ENCODE measurements around the gene SIRT3. TPM values are rescaled to one million over a fixed set of nuclear protein-coding genes. Genes with fewer than 3 reads are reported as not detected.
"Not testable (repeated sequence)": the region's sequence is repeated elsewhere in the genome, so short reads cannot be mapped to it uniquely, and the experiment has no call there.

SIRT3 gene
- total RNA-seq, 2 donors from 2014 or later, result 17.1 to 17.5 TPM

DNA sequence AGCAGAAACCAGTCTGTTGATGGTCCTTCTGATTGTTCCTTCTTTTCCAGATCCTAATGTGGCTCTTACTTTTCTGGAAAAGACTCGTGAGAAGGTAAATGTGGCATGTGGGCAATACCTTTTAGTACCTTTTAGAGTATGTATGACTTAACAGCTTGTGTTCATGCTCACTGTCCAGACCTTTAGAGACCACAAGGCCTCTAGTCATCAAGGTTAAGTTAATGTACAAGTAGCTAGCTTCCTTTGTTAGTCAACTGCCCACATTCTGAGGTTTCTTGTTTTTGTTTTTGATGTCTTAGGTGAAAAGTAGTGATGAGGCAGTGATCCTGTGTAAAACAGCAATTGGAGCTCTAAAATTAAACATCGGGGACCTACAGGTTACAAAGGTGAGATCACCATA is 8.2 kb upstream of the SIRT3 start:
- H3K36me3 Mint-ChIP-seq (ENCODE audit: low read depth), result peaks cover 20% of the 10 kb centered on the region
- H3K27me3 Mint-ChIP-seq, result no peaks in the 10 kb centered on the region

DNA sequence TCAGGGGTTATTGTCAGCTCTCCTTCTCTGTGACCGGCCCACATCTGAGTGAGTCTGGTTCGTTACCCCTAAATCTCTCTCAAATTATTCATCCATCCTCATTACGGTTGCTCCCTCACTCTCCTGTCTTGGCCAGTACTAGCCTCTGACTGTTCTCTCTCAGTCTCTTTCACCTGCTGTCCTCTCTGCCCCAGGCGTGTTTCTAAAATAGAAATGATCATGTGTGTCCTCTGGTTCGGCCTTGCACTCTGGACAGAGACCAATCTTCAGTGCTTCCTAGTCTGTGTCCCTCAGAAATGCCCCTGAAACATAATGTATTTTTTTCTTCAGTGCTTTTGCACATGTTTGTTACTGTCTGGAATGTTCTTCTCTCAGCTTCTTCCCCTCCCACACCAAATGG is 5.5 kb upstream of the SIRT3 start:
- ATAC-seq (no peak), DNase-seq (no peak)
- H3K9me3 ChIP-seq (ENCODE audit: control insufficient read depth, low read length, poor library complexity, severe bottlenecking), result no peaks in the 10 kb centered on the region
- Mint-ChIP-seq H3K36me3 (ENCODE audit: low read depth) (peaks cover 15% of the 10 kb centered on the region), H3K4me1 (peaks cover 35% of the 10 kb centered on the region), H3K27me3 (no peaks in the 10 kb centered on the region), H3K4me3 (no peak overlapping the region), H3K27ac (peak overlapping the region; percentile 85)

More for the DNA sequence above, 8.2 kb upstream of the SIRT3 start:
- DNase-seq (no peak), ATAC-seq (no peak)
- H3K27ac Mint-ChIP-seq, result no peak overlapping the region
- no peaks in the 10 kb centered on the region for H3K9me3 ChIP-seq (ENCODE audit: control insufficient read depth, low read length, poor library complexity, severe bottlenecking)
- no peak overlapping the region for H3K4me3 Mint-ChIP-seq
- peaks cover 28% of the 10 kb centered on the region for H3K4me1 Mint-ChIP-seq

GRCh38 chr11:240315-240714 is 4.2 kb upstream of the SIRT3 start:
- no peak for DNase-seq
- no peaks in the 10 kb centered on the region for H3K9me3 ChIP-seq (ENCODE audit: control insufficient read depth, low read length, poor library complexity, severe bottlenecking)
- H3K4me1 Mint-ChIP-seq, result peaks cover 40% of the 10 kb centered on the region
- ATAC-seq, result no peak
- H3K27me3 Mint-ChIP-seq, result no peaks in the 10 kb centered on the region
- H3K27ac Mint-ChIP-seq, result no peak overlapping the region
- H3K4me3 Mint-ChIP-seq, result no peak overlapping the region
- peaks cover 13% of the 10 kb centered on the region for H3K36me3 Mint-ChIP-seq (ENCODE audit: low read depth)

- not testable (repeated sequence) for H3K9me3 ChIP-seq (ENCODE audit: control insufficient read depth, low read length, poor library complexity, severe bottlenecking); H3K27me3 Mint-ChIP-seq; ATAC-seq; H3K4me3 Mint-ChIP-seq; DNase-seq
- Mint-ChIP-seq H3K36me3 (ENCODE audit: low read depth) (peaks cover 11% of the 10 kb centered on the region), H3K27ac (peak overlapping the region; percentile 98), H3K4me1 (peaks cover 40% of the 10 kb centered on the region)
These were observed 2.2 kb upstream of the SIRT3 start for GRCh38 chr11:238346-238745.

- peak; percentile 82 to 83 (median 83) for DNase-seq
- Mint-ChIP-seq H3K27me3 (no peaks in the 10 kb centered on the region), H3K27ac (peak within 1 kb of the TSS; percentile 98), H3K36me3 (ENCODE audit: low read depth) (peaks cover 5% of the 10 kb centered on the region), H3K4me1 (peaks cover 36% of the 10 kb centered on the region), H3K4me3 (peak within 1 kb of the TSS; percentile 96)
- no peaks in the 10 kb centered on the region for H3K9me3 ChIP-seq (ENCODE audit: control insufficient read depth, low read length, poor library complexity, severe bottlenecking)
- peak; percentile 86 for ATAC-seq
These were observed 929 bp upstream of the SIRT3 start, which contains the start of gene PSMD13 for GRCh38 chr11:236774-237767. Gene PSMD13, plus strand, starts transcription at chr11:236976. Its CDS starts 74 bp downstream, at chr11:237050.

- Mint-ChIP-seq H3K27me3 (no peaks in the 10 kb centered on the region), H3K4me3 (peak overlapping the region; percentile 96), H3K4me1 (peaks cover 25% of the 10 kb centered on the region), H3K27ac (peak overlapping the region; percentile 45), H3K36me3 (ENCODE audit: low read depth) (no peaks in the 10 kb centered on the region)
- ATAC-seq (peak; percentile 36), DNase-seq (no peak)
- no peaks in the 10 kb centered on the region for H3K9me3 ChIP-seq (ENCODE audit: control insufficient read depth, low read length, poor library complexity, severe bottlenecking)
These were observed 539 bp downstream of the SIRT3 start for GRCh38 chr11:235609-235996.

DNA sequence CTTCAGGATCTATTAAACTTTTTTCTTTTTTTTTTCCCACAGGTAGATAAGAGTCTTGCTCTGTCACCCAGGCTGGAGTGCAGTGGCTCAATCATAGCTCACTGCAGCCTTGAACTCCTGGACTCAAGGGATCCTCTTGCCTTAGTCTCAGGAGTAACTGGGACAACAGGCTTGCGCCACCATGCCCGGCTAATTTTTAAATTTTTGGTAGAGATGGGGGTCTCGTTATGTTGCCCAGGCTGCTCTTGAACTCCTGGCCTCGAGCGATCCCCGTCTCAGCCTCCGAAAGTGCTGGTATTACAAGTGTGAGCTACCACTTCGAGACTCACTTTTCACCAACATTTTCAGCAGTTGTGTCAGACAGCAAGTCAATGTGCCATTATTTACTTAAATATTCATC is 962 bp downstream of the SIRT3 start:
- DNase-seq, result no peak
- no peaks in the 10 kb centered on the region for H3K36me3 Mint-ChIP-seq (ENCODE audit: low read depth)
- H3K27ac Mint-ChIP-seq, result peak overlapping the region; percentile 45
- no peak for ATAC-seq
- H3K27me3 Mint-ChIP-seq, result no peaks in the 10 kb centered on the region
- no peaks in the 10 kb centered on the region for H3K9me3 ChIP-seq (ENCODE audit: control insufficient read depth, low read length, poor library complexity, severe bottlenecking)
- H3K4me1 Mint-ChIP-seq, result peaks cover 23% of the 10 kb centered on the region
- H3K4me3 Mint-ChIP-seq, result peak overlapping the region; percentile 96

DNA sequence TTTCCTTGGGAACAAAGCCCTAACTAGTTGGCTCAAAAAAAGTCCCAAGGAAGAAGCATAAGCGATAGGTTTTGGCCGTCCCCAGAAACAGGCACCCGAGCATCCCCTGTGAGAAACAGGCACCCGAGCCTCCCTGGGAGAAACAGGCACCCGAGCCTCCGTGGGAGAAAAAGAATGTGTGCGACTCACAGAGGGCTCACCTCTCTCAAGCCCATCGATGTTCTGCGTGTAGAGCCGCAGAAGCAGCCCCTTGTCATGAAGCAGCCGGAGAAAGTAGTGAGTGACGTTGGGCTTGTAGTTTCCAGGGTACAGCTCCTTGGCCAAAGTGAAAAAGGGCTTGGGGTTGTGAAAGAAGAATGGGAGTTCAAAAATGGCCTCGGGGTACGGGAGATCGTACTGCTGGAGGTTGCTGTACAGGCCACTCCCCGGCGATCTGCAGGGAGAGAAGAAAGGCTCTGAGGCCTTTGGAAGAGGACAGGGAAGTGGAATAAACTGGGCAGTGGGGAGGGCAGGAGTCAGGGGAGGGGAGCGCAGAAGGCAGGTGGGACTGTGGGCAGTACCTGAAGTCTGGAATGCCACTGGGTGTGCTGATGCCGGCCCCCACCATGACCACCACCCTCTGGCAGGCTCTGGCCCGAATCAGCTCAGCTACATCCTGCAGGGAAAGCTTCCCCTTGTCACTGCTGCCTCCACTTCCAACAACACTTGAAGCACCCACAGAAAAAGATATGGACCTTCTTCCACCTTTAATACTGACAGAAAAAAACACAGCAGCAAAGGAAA is 3.2 kb downstream of the SIRT3 start:
- Mint-ChIP-seq H3K27ac (peak overlapping the region; percentile 21), H3K27me3 (no peaks in the 10 kb centered on the region), H3K4me3 (no peak overlapping the region), H3K36me3 (ENCODE audit: low read depth) (peaks cover 2% of the 10 kb centered on the region), H3K4me1 (peaks cover 18% of the 10 kb centered on the region)
- DNase-seq (no peak), ATAC-seq (no peak)
- no peaks in the 10 kb centered on the region for H3K9me3 ChIP-seq (ENCODE audit: control insufficient read depth, low read length, poor library complexity, severe bottlenecking)

GRCh38 chr11:230431-230830 is 5.7 kb downstream of the SIRT3 start:
- Mint-ChIP-seq H3K27me3 (no peaks in the 10 kb centered on the region), H3K36me3 (ENCODE audit: low read depth) (peaks cover 2% of the 10 kb centered on the region), H3K27ac (no peak overlapping the region), H3K4me3 (no peak overlapping the region), H3K4me1 (peaks cover 20% of the 10 kb centered on the region)
- H3K9me3 ChIP-seq (ENCODE audit: control insufficient read depth, low read length, poor library complexity, severe bottlenecking), result no peaks in the 10 kb centered on the region
- DNase-seq, result no peak
- no peak for ATAC-seq

DNA sequence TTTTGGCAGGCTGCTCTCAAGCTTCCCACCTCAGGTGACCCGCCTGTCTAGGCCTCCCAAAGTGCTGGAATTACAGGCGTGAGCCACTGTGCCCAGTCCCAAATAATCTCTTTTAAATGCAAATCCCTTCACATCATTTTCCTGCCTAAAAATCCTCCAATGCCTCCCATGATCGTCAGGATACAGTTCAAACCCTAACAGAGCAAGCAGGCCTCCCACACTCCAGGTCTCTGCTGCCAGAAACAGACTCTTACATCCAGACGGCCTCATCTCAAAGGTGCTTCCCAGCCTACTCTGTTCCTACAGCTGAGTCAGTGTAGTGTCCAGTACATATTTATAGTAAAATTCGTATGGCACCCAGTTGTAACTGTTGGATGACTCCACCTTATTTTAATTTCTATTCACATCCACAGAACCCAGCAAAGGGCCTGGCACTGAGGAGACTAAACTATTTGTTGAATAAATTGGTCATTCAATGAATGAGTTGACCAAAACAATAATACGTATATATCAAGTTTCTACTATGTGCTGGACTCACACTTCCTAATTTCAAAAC is 8.2 kb downstream of the SIRT3 start:
- Mint-ChIP-seq H3K27ac (peak overlapping the region; percentile 9), H3K4me1 (peaks cover 13% of the 10 kb centered on the region), H3K4me3 (no peak overlapping the region), H3K36me3 (ENCODE audit: low read depth) (peaks cover 6% of the 10 kb centered on the region), H3K27me3 (no peaks in the 10 kb centered on the region)
- ATAC-seq, result no peak
- no peaks in the 10 kb centered on the region for H3K9me3 ChIP-seq (ENCODE audit: control insufficient read depth, low read length, poor library complexity, severe bottlenecking)
- DNase-seq, result no peak

- H3K9me3 ChIP-seq (ENCODE audit: control insufficient read depth, low read length, poor library complexity, severe bottlenecking), result no peaks in the 10 kb centered on the region
- DNase-seq (no peak), ATAC-seq (no peak)
- peaks cover 16% of the 10 kb centered on the region for H3K4me1 Mint-ChIP-seq
- H3K27ac Mint-ChIP-seq, result no peak overlapping the region
- H3K4me3 Mint-ChIP-seq, result no peak overlapping the region
- no peaks in the 10 kb centered on the region for H3K27me3 Mint-ChIP-seq
- H3K36me3 Mint-ChIP-seq (ENCODE audit: low read depth), result peaks cover 9% of the 10 kb centered on the region
These were observed 10.2 kb downstream of the SIRT3 start for GRCh38 chr11:225734-226453.

DNA sequence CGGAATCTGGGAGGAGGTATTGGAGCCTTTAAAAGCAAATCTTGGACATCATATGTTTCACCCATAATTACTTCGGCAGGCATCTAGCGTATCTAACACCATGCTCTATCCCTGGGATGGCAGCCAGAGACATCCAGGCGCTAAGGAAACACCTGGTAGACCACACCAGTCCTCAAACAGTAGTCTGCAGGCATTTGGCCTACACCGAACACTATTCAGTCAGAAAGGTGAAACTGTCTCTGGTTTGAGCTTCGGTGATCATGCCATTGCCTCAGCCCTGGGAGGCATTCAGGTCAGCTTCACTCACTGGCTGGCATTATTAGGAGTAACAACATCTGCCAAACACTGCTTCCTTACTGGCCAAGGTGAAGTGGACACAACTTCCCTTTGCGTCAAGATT is 11.7 kb downstream of the SIRT3 start:
- peaks cover 16% of the 10 kb centered on the region for H3K4me1 Mint-ChIP-seq
- DNase-seq (no peak), ATAC-seq (no peak)
- no peaks in the 10 kb centered on the region for H3K9me3 ChIP-seq (ENCODE audit: control insufficient read depth, low read length, poor library complexity, severe bottlenecking)
- peaks cover 9% of the 10 kb centered on the region for H3K36me3 Mint-ChIP-seq (ENCODE audit: low read depth)
- no peaks in the 10 kb centered on the region for H3K27me3 Mint-ChIP-seq
- no peak overlapping the region for H3K4me3 Mint-ChIP-seq
- no peak overlapping the region for H3K27ac Mint-ChIP-seq
